Activated B cell treated with CpG ODN at 0.5 μM for 24 hours (primary cell): ENCODE results near the gene TMEM132A. TPM values are rescaled to one million over a fixed set of nuclear protein-coding genes. Genes with fewer than 3 reads are reported as not detected.

Experiments
- ATAC-seq: fragments of 200-7000 bp; cut with Tn5 transposase; one replicate; pipeline ENCODE4 v1.10.0; 2021; ENCODE audit warnings: low read depth, mild to moderate bottlenecking, moderate library complexity
- CTCF ChIA-PET: fragments of 350-600 bp; sonication (Branson Sonifier 250); formaldehyde crosslinking; loops from one replicate; lab custom pipeline; 2021; ENCODE audit warnings: antibody characterized with exemption; lab: Charles Lee
- POLR2A ChIA-PET: fragments of 350-600 bp; sonication (Branson Sonifier 250); formaldehyde crosslinking; loops from one replicate; lab custom pipeline; 2021; ENCODE audit warnings: antibody characterized with exemption; lab: Charles Lee
- DNase-seq: peaks from one replicate; pipeline ENCODE4 v3.0.0; 2022
- H3K27ac Mint-ChIP-seq: one replicate; pipeline ENCODE4 v1.8.0; 2020; ENCODE audit warnings: mixed read lengths
- H3K27me3 Mint-ChIP-seq: one replicate; pipeline ENCODE4 v1.8.0; 2021; ENCODE audit warnings: mixed read lengths
- H3K36me3 Mint-ChIP-seq: one replicate; pipeline ENCODE4 v1.8.0; 2021; ENCODE audit warnings: low read depth, mixed read lengths
- H3K4me1 Mint-ChIP-seq: one replicate; pipeline ENCODE4 v1.8.0; 2021; ENCODE audit warnings: mixed read lengths
- H3K4me3 Mint-ChIP-seq: one replicate; pipeline ENCODE4 v1.8.0; 2020; ENCODE audit warnings: mild to moderate bottlenecking, mixed read lengths
- H3K9me3 Mint-ChIP-seq: one replicate; pipeline ENCODE4 v1.8.0; 2020; ENCODE audit warnings: mixed read lengths
- CTCF ChIP-seq: fragments of 200-600 bp; IDR thresholded peaks from one replicate; pipeline ENCODE4 v1.8.0; 2022; ENCODE audit warnings: antibody characterized with exemption, mild to moderate bottlenecking
- intact Hi-C: fragments of 100-400 bp; cut with micrococcal nuclease; formaldehyde crosslinking; loops from one replicate; pipeline ENCODE4 v1.15.1; 2024
- total RNA-seq: library from RNA; stranded (reverse); gene quantifications from 2 replicates; pipeline ENCODE4 v1.2.3, GENCODE V29; 2022

TMEM132A gene
- total RNA-seq, 1 donor from 2014 or later, result 8.7 TPM

- CTCF ChIA-PET, result no interaction called here
- Mint-ChIP-seq H3K27ac (no peak overlapping the region), H3K36me3 (peaks cover 11% of the 10 kb centered on the region), H3K27me3 (peaks cover 4% of the 10 kb centered on the region), H3K9me3 (no peaks in the 10 kb centered on the region), H3K4me1 (peaks cover 52% of the 10 kb centered on the region), H3K4me3 (no peak overlapping the region)
- DNase-seq (no peak), ATAC-seq (no peak)
- intact Hi-C loops, result no loop called here
- TF ChIP-seq CTCF, result no peak
- POLR2A ChIA-PET, result interaction anchor here (10.8 kb wide), 1 partner anchor 12 kb away, joined by 191 read pairs; the partner anchor contains the start of gene TMEM109
Observed at GRCh38 chr11:60927600-60927999, 3.3 kb downstream of the TMEM132A start.

- Mint-ChIP-seq H3K27me3 (peaks cover 4% of the 10 kb centered on the region), H3K4me1 (peaks cover 57% of the 10 kb centered on the region), H3K36me3 (peaks cover under 1% of the 10 kb centered on the region), H3K9me3 (no peaks in the 10 kb centered on the region), H3K27ac (no peak overlapping the region), H3K4me3 (no peak overlapping the region)
- intact Hi-C loops, result no loop called here
- ATAC-seq (no peak), DNase-seq (no peak)
- no peak for TF ChIP-seq CTCF
- CTCF ChIA-PET, result interaction anchor here (1.3 kb wide), 1 partner anchor 13 kb away, joined by 4 read pairs; no protein-coding TSS in a partner anchor
- POLR2A ChIA-PET, result interaction anchor here (0.6 to 10.8 kb wide), 4 partner anchors 13 to 251 kb away, joined by 3 to 191 read pairs (median 9); partner anchors contain the start of gene TMEM109
Observed at GRCh38 chr11:60928563-60929001, 4.3 kb downstream of the TMEM132A start.

GRCh38 chr11:60929764-60930163, 5.5 kb downstream of the TMEM132A start:
- DNase-seq, result no peak

GRCh38 chr11:60930394-60930793, 6.1 kb downstream of the TMEM132A start:
- Mint-ChIP-seq H3K27me3 (no peaks in the 10 kb centered on the region), H3K36me3 (no peaks in the 10 kb centered on the region), H3K4me3 (no peak overlapping the region), H3K4me1 (peaks cover 53% of the 10 kb centered on the region), H3K9me3 (no peaks in the 10 kb centered on the region), H3K27ac (no peak overlapping the region)
- CTCF ChIA-PET, result interaction anchor here (3.5 kb wide), 1 partner anchor 15 kb away, joined by 33 read pairs; no protein-coding TSS in a partner anchor
- intact Hi-C loops, result no loop called here
- ATAC-seq (no peak), DNase-seq (no peak)
- POLR2A ChIA-PET, result interaction anchor here (10.8 kb wide), 1 partner anchor 15 kb away, joined by 191 read pairs; the partner anchor contains the start of gene TMEM109
- no peak for TF ChIP-seq CTCF

More at GRCh38 chr11:60929764-60930163, 5.5 kb downstream of the TMEM132A start:
- TF ChIP-seq CTCF, result no peak
- H3K27me3 Mint-ChIP-seq, result peaks cover 4% of the 10 kb centered on the region
- no peaks in the 10 kb centered on the region for H3K9me3 Mint-ChIP-seq
- no peak overlapping the region for H3K4me3 Mint-ChIP-seq
- ChIA-PET CTCF (no interaction called here), POLR2A (interaction anchor here (10.8 kb wide), 1 partner anchor 14 kb away, joined by 191 read pairs; the partner anchor contains the start of gene TMEM109)
- intact Hi-C loops, result no loop called here
- no peak for ATAC-seq
- peak overlapping the region; percentile 19 for H3K27ac Mint-ChIP-seq
- H3K36me3 Mint-ChIP-seq, result no peaks in the 10 kb centered on the region
- peaks cover 59% of the 10 kb centered on the region for H3K4me1 Mint-ChIP-seq

GRCh38 chr11:60931917-60932316, 7.7 kb downstream of the TMEM132A start:
- CTCF ChIA-PET, result interaction anchor here (0.7 to 3.5 kb wide), 9 partner anchors 13 to 117 kb away, joined by 3 to 33 read pairs (median 4); partner anchors contain the start of gene TMEM109

More at GRCh38 chr11:60931917-60932316, 7.7 kb downstream of the TMEM132A start:
- intact Hi-C loops, result loop anchor here (1.0 to 2.0 kb wide), 5 partner anchors 12 to 139 kb away; partner anchors contain the start of gene SLC15A3
- H3K4me1 Mint-ChIP-seq, result peaks cover 48% of the 10 kb centered on the region
- no peaks in the 10 kb centered on the region for H3K9me3 Mint-ChIP-seq
- H3K4me3 Mint-ChIP-seq, result peak overlapping the region; percentile 66
- ATAC-seq (peak; percentile 74), DNase-seq (peak; percentile 69)
- no peak for TF ChIP-seq CTCF
- H3K27me3 Mint-ChIP-seq, result no peaks in the 10 kb centered on the region
- peak overlapping the region; percentile 89 for H3K27ac Mint-ChIP-seq
- peaks cover 1% of the 10 kb centered on the region for H3K36me3 Mint-ChIP-seq
- POLR2A ChIA-PET, result interaction anchor here (0.6 to 10.8 kb wide), 13 partner anchors 9 to 229 kb away, joined by 3 to 191 read pairs (median 5); partner anchors contain the start of genes SLC15A3, TMEM109, TMEM132A and VPS37C
